HG03135 (cell line): Measurements from ENCODE around the gene SENP3.
A peak's percentile ranks its signal among the peaks of the same experiment; 100 is the strongest.

ENCODE experiments used
- ATAC-seq: cut with Tn5 transposase; IDR thresholded peaks from one replicate; pipeline ENCODE4 v1.9.1; 2021; ENCODE audit warnings: mild to moderate bottlenecking, moderate library complexity; ENCODE audit not compliant: unreplicated experiment

Gene SENP3

GRCh38 chr17:7555320-7555948, 6.3 kb upstream of the SENP3 start:
- no peak for ATAC-seq

DNA sequence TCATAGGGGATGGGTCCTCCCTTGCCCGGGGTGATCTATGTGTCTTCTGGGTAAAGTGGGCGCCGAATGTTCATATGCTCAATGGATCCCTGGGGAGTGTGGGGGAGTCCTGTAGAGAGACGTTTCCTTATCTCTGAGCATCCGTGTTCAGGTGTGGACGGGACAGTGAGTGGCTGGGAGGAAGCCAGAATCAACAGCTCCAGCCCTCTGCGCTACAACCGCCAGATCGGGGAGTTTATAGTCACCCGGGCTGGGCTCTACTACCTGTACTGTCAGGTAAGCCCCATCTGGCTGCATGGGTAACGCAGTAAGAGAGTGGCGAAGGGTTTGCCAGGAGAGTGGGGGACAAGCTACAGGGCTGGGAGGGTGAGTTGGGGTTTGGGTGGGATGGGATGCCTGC, 5.1 kb upstream of the SENP3 start:
- no peak for ATAC-seq

DNA sequence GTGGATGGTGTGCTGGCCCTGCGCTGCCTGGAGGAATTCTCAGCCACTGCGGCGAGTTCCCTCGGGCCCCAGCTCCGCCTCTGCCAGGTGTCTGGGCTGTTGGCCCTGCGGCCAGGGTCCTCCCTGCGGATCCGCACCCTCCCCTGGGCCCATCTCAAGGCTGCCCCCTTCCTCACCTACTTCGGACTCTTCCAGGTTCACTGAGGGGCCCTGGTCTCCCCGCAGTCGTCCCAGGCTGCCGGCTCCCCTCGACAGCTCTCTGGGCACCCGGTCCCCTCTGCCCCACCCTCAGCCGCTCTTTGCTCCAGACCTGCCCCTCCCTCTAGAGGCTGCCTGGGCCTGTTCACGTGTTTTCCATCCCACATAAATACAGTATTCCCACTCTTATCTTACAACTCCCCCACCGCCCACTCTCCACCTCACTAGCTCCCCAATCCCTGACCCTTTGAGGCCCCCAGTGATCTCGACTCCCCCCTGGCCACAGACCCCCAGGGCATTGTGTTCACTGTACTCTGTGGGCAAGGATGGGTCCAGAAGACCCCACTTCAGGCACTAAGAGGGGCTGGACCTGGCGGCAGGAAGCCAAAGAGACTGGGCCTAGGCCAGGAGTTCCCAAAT, 4.5 kb upstream of the SENP3 start:
- ATAC-seq = no peak

- ATAC-seq = no peak
These were observed 3.8 kb upstream of the SENP3 start for GRCh38 chr17:7557775-7558543.

- no peak for ATAC-seq
These were observed 3.0 kb upstream of the SENP3 start, which contains the start of gene TNFSF13 for GRCh38 chr17:7558544-7559319. Gene TNFSF13, plus strand, starts transcription at chr17:7558750. Its CDS starts 290 bp downstream, at chr17:7559040.

DNA sequence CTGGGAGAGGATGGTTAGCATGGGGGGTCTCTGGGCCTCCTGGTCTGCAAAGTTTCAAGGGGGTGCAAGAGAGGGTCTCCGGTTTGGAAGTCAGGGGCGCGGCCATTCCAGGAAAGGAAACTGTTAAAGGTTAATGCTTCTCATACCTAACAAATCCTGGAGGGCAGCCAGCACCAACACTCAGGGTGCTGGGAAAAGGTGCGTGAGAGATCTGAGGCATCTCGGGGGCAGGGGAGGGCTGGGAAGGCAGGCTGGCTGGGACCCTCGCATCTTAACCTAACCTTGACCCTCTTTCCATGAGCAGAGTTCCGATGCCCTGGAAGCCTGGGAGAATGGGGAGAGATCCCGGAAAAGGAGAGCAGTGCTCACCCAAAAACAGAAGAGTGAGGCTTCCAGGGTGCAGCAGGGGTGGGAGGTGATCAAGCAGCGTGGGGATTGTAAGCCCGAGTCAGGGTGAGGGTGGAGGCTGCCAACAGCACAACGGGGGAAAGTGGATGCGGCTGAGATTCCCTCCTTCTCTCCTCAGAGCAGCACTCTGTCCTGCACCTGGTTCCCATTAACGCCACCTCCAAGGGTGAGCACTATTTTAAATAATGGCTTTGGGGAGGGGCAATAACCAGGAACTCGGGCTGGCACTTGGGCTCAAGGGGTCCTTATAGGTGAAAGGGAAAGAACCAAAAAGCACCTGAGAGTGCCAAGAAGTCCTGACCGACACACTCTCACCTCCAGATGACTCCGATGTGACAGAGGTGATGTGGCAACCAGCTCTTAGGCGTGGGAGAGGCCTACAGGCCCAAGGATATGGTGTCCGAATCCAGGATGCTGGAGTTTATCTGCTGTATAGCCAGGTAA, 2.2 kb upstream of the SENP3 start:
- no peak for ATAC-seq

GRCh38 chr17:7560172-7561027, 1.3 kb upstream of the SENP3 start:
- ATAC-seq = no peak

DNA sequence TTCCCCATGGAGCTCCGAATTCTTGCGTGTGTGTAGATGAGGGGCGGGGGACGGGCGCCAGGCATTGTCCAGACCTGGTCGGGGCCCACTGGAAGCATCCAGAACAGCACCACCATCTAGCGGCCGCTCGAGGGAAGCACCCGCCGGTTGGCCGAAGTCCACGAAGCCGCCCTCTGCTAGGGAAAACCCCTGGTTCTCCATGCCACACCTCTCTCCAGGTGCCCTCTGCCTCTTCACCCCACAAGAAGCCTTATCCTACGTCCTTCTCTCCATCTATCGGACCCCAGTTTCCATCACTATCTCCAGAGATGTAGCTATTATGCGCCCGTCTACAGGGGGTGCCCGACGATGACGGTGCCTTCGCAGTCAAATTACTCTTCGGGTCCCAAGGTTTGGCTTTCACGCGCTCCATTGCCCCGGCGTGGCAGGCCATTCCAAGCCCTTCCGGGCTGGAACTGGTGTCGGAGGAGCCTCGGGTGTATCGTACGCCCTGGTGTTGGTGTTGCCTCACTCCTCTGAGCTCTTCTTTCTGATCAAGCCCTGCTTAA, 617 bp upstream of the SENP3 start:
- peak; percentile 44 for ATAC-seq

DNA sequence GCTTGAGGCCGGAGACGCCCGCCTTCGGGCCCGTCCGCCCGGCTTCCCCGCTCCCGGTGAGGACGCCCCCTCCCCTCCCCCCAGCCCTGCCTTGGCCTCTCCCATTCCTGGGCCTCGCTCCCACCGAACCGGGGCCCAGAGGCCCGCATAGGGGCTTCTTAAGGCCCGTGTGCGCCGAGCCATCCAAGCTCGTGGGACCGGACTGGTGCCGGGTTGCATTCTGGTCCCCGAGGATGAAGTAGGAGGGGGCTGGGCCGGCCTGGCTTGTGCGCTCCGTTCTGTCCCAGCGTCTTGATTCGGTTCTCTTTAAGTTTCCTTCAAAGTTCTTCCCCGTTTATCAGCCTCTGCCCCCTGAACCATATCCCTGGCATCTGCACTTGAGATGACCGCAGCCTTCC, 488 bp downstream of the SENP3 start:
- peak; percentile 16 for ATAC-seq

DNA sequence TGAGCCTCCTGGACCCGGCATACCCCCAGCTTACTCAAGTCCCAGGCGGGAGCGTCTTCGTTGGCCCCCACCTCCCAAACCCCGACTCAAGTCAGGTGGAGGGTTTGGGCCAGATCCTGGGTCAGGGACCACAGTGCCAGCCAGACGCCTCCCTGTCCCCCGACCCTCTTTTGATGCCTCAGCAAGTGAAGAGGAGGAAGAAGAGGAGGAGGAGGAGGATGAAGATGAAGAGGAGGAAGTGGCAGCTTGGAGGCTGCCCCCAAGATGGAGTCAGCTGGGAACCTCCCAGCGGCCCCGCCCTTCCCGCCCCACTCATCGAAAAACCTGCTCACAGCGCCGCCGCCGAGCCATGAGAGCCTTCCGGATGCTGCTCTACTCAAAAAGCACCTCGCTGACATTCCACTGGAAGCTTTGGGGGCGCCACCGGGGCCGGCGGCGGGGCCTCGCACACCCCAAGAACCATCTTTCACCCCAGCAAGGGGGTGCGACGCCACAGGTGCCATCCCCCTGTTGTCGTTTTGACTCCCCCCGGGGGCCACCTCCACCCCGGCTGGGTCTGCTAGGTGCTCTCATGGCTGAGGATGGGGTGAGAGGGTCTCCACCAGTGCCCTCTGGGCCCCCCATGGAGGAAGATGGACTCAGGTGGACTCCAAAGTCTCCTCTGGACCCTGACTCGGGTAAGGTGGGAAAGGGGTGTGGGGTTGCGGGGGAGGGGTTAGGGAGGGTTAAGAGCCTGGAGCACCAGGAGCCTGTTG, 1.6 kb downstream of the SENP3 start:
- no peak for ATAC-seq

DNA sequence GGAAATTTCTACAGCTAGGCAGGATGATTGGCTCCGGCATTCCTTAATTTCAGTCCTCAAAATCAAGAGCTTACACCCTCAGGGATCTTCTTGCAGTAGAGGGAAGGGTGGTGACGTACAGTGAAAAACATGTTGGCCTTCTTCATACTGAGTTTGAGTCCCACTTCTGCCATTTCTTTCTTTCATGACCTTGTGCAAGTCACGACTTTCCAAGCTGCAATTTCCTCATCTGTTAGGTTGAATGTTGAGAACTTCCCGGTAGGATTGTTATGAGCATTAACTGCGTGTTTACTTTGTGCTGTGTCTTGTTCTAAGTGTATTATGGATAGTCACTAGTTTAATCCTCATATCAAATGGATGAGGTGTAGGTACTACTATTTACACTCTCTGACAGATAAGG, 7.9 kb downstream of the SENP3 start:
- no peak for ATAC-seq

- ATAC-seq = no peak
These were observed 8.6 kb downstream of the SENP3 start for GRCh38 chr17:7570351-7570750.

DNA sequence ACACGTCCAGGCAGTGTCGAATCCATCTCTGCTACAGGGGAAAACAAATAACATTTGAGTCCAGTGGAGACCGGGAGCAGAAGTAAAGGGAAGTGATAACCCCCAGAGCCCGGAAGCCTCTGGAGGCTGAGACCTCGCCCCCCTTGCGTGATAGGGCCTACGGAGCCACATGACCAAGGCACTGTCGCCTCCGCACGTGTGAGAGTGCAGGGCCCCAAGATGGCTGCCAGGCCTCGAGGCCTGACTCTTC, 10.5 kb downstream of the SENP3 start:
- peak; percentile 89 for ATAC-seq

- peak; percentile 5 for ATAC-seq
These were observed 11.0 kb downstream of the SENP3 start for GRCh38 chr17:7572588-7573323.

GRCh38 chr17:7573324-7574080, 11.8 kb downstream of the SENP3 start:
- no peak for ATAC-seq

DNA sequence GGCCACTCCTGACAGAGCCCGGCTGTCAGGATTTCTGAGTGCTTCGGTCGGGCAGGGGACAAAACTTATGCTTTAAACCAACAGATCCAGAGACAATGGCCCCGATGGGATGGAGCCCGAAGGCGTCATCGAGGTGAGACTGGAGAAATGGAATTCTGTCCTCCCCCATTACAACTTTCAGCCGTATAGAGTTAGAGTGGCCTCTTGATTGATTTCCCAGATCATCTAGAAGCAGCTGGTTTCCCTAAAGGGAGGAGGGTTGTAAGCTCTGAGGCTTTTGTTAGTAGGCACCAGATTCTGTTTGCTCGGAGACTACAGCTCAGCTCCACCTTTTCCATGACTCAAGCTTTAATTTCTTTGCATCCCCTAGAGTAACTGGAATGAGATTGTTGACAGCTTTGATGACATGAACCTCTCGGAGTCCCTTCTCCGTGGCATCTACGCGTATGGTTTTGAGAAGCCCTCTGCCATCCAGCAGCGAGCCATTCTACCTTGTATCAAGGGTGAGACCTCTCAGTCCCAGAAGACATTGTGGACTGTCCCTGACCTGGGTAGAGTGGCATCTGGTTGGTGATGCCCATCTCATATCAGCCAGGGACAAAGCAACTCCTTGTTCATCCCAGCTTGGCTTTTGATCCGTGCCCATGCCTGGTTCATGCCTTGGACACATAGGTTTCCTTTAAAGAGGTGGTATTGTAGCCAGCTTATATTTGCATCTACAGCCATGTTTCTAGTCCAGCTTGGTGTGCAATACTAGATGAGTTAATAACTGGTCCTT, 12.6 kb downstream of the SENP3 start:
- no peak for ATAC-seq

GRCh38 chr17:7575481-7575883, 13.8 kb downstream of the SENP3 start:
- ATAC-seq = no peak
